ENCODE data around the gene ATP10D.

Gene ATP10D

GRCh38 chr4:47538111-47538824 lies 53.2 kb downstream of the ATP10D start:
- TF ChIP-seq GATA2 (IDR thresholded peaks at IDR 0.05; ENCODE audit: low read depth, low read length) = no peak
- TF ChIP-seq GATA3 (IDR thresholded peaks at IDR 0.05; ENCODE audit: low read depth, low read length) = no peak

- TF ChIP-seq GATA3 (IDR thresholded peaks at IDR 0.05; ENCODE audit: low read depth, low read length) = no peak
These were observed 53.7 kb downstream of the ATP10D start for GRCh38 chr4:47538825-47539154.

GRCh38 chr4:47543331-47543730 lies 58.3 kb downstream of the ATP10D start:
- TF ChIP-seq GATA3 (IDR thresholded peaks at IDR 0.05; ENCODE audit: low read depth, low read length) (no peak), GATA2 (IDR thresholded peaks at IDR 0.05; ENCODE audit: low read depth, low read length) (no peak)

GRCh38 chr4:47550899-47551548 lies 65.9 kb downstream of the ATP10D start:
- TF ChIP-seq GATA2 (IDR thresholded peaks at IDR 0.05; ENCODE audit: low read depth, low read length) (no peak), GATA3 (IDR thresholded peaks at IDR 0.05; ENCODE audit: low read depth, low read length) (no peak)

GRCh38 chr4:47551682-47552081 lies 66.6 kb downstream of the ATP10D start:
- TF ChIP-seq GATA2 (IDR thresholded peaks at IDR 0.05; ENCODE audit: low read depth, low read length) = no peak
- no peak for TF ChIP-seq GATA3 (IDR thresholded peaks at IDR 0.05; ENCODE audit: low read depth, low read length)

- TF ChIP-seq GATA3 (IDR thresholded peaks at IDR 0.05; ENCODE audit: low read depth, low read length) (no peak), GATA2 (IDR thresholded peaks at IDR 0.05; ENCODE audit: low read depth, low read length) (no peak)
These were observed 68.5 kb downstream of the ATP10D start for GRCh38 chr4:47553329-47554125.

GRCh38 chr4:47557255-47557654 lies 72.2 kb downstream of the ATP10D start:
- TF ChIP-seq GATA2 (IDR thresholded peaks at IDR 0.05; ENCODE audit: low read depth, low read length) (no peak), GATA3 (IDR thresholded peaks at IDR 0.05; ENCODE audit: low read depth, low read length) (no peak)

- TF ChIP-seq GATA3 (IDR thresholded peaks at IDR 0.05; ENCODE audit: low read depth, low read length) = no peak
- TF ChIP-seq GATA2 (IDR thresholded peaks at IDR 0.05; ENCODE audit: low read depth, low read length) = no peak
These were observed 75.6 kb downstream of the ATP10D start for GRCh38 chr4:47560682-47561081.

GRCh38 chr4:47561331-47561730 lies 76.3 kb downstream of the ATP10D start:
- no peak for TF ChIP-seq GATA2 (IDR thresholded peaks at IDR 0.05; ENCODE audit: low read depth, low read length)
- TF ChIP-seq GATA3 (IDR thresholded peaks at IDR 0.05; ENCODE audit: low read depth, low read length) = no peak

- TF ChIP-seq GATA3 (IDR thresholded peaks at IDR 0.05; ENCODE audit: low read depth, low read length) (peak; percentile 71), GATA2 (IDR thresholded peaks at IDR 0.05; ENCODE audit: low read depth, low read length) (peak; percentile 48; the same call in 1 of the 2 replicates)
These were observed 77.2 kb downstream of the ATP10D start for GRCh38 chr4:47562297-47562696.

- TF ChIP-seq GATA2 (IDR thresholded peaks at IDR 0.05; ENCODE audit: low read depth, low read length) = no peak
- no peak for TF ChIP-seq GATA3 (IDR thresholded peaks at IDR 0.05; ENCODE audit: low read depth, low read length)
These were observed 81.5 kb downstream of the ATP10D start for GRCh38 chr4:47566566-47566965.

- TF ChIP-seq GATA3 (IDR thresholded peaks at IDR 0.05; ENCODE audit: low read depth, low read length) (no peak), GATA2 (IDR thresholded peaks at IDR 0.05; ENCODE audit: low read depth, low read length) (no peak)
These were observed 81.9 kb downstream of the ATP10D start for GRCh38 chr4:47566969-47567368.

- TF ChIP-seq GATA3 (IDR thresholded peaks at IDR 0.05; ENCODE audit: low read depth, low read length) (no peak), GATA2 (IDR thresholded peaks at IDR 0.05; ENCODE audit: low read depth, low read length) (no peak)
These were observed 82.4 kb downstream of the ATP10D start for GRCh38 chr4:47567511-47567910.

- no peak for TF ChIP-seq GATA3 (IDR thresholded peaks at IDR 0.05; ENCODE audit: low read depth, low read length)
- TF ChIP-seq GATA2 (IDR thresholded peaks at IDR 0.05; ENCODE audit: low read depth, low read length) = no peak
These were observed 85.7 kb downstream of the ATP10D start for GRCh38 chr4:47570816-47571215.

GRCh38 chr4:47572981-47573380 lies 87.9 kb downstream of the ATP10D start:
- TF ChIP-seq GATA3 (IDR thresholded peaks at IDR 0.05; ENCODE audit: low read depth, low read length) = no peak
- TF ChIP-seq GATA2 (IDR thresholded peaks at IDR 0.05; ENCODE audit: low read depth, low read length) = no peak

All from SH-SY5Y (cell line).